ENCODE measurements around the gene OSTF1. TPM values are rescaled to one million over a fixed set of nuclear protein-coding genes. Genes with fewer than 3 reads are reported as not detected.

Gene OSTF1
- total RNA-seq, 4 donors from 2014 or later, result 22.9 to 29.3 (median 26.9) TPM

GRCh38 chr9:75061169-75061568, 27.1 kb upstream of the OSTF1 start:
- no peaks in the 10 kb centered on the region for H3K9me3 ChIP-seq
- H3K27ac ChIP-seq (replicated peaks in 1 of 4), result no peak overlapping the region
- H3K27me3 ChIP-seq, result no peaks in the 10 kb centered on the region
- intact Hi-C loops (cut with DNase I), result no loop called here
- TF ChIP-seq POLR2A (IDR thresholded peaks at IDR 0.05; ENCODE audit: low read depth), result no peak
- TF ChIP-seq, protein P1, sequence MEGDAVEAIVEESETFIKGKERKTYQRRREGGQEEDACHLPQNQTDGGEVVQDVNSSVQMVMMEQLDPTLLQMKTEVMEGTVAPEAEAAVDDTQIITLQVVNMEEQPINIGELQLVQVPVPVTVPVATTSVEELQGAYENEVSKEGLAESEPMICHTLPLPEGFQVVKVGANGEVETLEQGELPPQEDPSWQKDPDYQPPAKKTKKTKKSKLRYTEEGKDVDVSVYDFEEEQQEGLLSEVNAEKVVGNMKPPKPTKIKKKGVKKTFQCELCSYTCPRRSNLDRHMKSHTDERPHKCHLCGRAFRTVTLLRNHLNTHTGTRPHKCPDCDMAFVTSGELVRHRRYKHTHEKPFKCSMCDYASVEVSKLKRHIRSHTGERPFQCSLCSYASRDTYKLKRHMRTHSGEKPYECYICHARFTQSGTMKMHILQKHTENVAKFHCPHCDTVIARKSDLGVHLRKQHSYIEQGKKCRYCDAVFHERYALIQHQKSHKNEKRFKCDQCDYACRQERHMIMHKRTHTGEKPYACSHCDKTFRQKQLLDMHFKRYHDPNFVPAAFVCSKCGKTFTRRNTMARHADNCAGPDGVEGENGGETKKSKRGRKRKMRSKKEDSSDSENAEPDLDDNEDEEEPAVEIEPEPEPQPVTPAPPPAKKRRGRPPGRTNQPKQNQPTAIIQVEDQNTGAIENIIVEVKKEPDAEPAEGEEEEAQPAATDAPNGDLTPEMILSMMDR (IDR thresholded peaks at IDR 0.05), result no peak
- H3K4me1 ChIP-seq, result no peaks in the 10 kb centered on the region
- H3K36me3 ChIP-seq, result peaks cover 0 to 14% (median 7%) of the 10 kb centered on the region in 4 donors
- WGBS, result 94% methylated on average over 2 of the region's 2 CpGs
- no peak for DNase-seq (ENCODE audit: extremely low spot score)
- H3K4me3 ChIP-seq, result no peak overlapping the region

- H3K9me3 ChIP-seq, result no peaks in the 10 kb centered on the region
- no peak for TF ChIP-seq POLR2AphosphoS5 (IDR thresholded peaks at IDR 0.05)
- TF ChIP-seq EP300 (IDR thresholded peaks at IDR 0.05), result no peak
- TF ChIP-seq, protein P1 (IDR thresholded peaks at IDR 0.05), result no peak
- TF ChIP-seq POLR2A (IDR thresholded peaks at IDR 0.05; ENCODE audit: low read depth), result no peak
- no peak overlapping the region for H3K27ac ChIP-seq (replicated peaks in 1 of 4)
- intact Hi-C loops (cut with DNase I), result no loop called here
- no peak for DNase-seq (ENCODE audit: extremely low spot score)
- no peak overlapping the region for H3K4me3 ChIP-seq
- H3K36me3 ChIP-seq, result peaks cover 0 to 26% (median 15%) of the 10 kb centered on the region in 4 donors
- 59% methylated on average over 1 of the region's 1 CpG for WGBS
- no peaks in the 10 kb centered on the region for H3K27me3 ChIP-seq
- no peaks in the 10 kb centered on the region for H3K4me1 ChIP-seq
These were observed 24.6 kb upstream of the OSTF1 start for GRCh38 chr9:75063556-75064305.

DNA sequence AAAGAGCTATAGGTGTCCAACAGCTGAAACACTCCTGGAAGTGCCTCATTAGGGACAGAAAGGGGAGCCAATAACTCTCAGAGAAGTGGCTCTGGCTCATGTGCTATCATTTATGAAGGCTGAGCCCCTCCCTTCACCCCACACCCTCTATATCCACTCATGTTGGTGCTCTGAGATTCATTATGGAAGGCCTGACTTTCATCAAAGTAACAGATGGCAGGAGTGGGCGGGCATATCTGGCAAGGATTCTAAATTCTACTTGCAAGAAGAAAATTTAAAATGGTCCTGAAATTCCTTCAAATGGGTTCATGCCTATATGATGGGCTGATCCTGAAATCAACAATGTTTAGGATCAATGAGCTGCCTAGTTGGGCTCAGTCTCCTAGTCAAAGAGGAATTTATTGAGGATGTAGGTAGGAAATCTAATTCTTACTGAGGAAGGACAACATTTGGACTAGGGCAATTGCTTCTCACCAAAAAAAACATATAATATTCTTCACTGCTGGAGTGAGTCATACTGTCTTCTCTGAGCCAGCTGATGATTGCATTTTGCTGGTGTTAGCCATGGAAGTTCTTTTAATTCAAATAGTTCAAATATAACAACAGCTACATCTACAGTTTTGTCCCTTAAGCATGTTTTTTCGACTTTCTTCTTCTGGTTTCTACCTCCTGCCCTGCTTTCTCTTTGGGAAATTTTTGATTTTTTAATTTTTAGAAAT, 23.8 kb upstream of the OSTF1 start:
- H3K4me1 ChIP-seq, result no peaks in the 10 kb centered on the region
- H3K4me3 ChIP-seq, result no peak overlapping the region
- intact Hi-C loops (cut with DNase I), result no loop called here
- peaks cover 0 to 28% (median 19%) of the 10 kb centered on the region in 4 donors for H3K36me3 ChIP-seq
- TF ChIP-seq EP300 (IDR thresholded peaks at IDR 0.05) (no peak), POLR2AphosphoS5 (IDR thresholded peaks at IDR 0.05) (no peak), POLR2A (IDR thresholded peaks at IDR 0.05; ENCODE audit: low read depth) (no peak)
- TF ChIP-seq, protein P1 (IDR thresholded peaks at IDR 0.05), result no peak
- 46% methylated on average over 2 of the region's 2 CpGs for WGBS
- H3K27ac ChIP-seq (replicated peaks in 1 of 4), result no peak overlapping the region
- DNase-seq (ENCODE audit: extremely low spot score), result no peak
- H3K9me3 ChIP-seq, result no peaks in the 10 kb centered on the region
- no peaks in the 10 kb centered on the region for H3K27me3 ChIP-seq

GRCh38 chr9:75065510-75065909, 22.8 kb upstream of the OSTF1 start:
- no peak for TF ChIP-seq POLR2A (IDR thresholded peaks at IDR 0.05; ENCODE audit: low read depth)
- TF ChIP-seq EP300 (IDR thresholded peaks at IDR 0.05), result no peak
- Histone ChIP-seq H3K4me3 (no peak overlapping the region), H3K9me3 (no peaks in the 10 kb centered on the region), H3K36me3 (peaks cover 0 to 28% (median 19%) of the 10 kb centered on the region in 4 donors), H3K27me3 (no peaks in the 10 kb centered on the region), H3K4me1 (no peaks in the 10 kb centered on the region), H3K27ac (replicated peaks in 1 of 4) (no peak overlapping the region)
- no peak for DNase-seq (ENCODE audit: extremely low spot score)
- intact Hi-C loops (cut with DNase I), result no loop called here
- WGBS, result 72% methylated on average over 2 of the region's 2 CpGs

- Histone ChIP-seq H3K4me3 (no peak overlapping the region), H3K27ac (replicated peaks in 1 of 4) (no peak overlapping the region), H3K36me3 (peaks cover 0 to 24% (median 15%) of the 10 kb centered on the region in 4 donors), H3K4me1 (no peaks in the 10 kb centered on the region), H3K9me3 (no peaks in the 10 kb centered on the region), H3K27me3 (no peaks in the 10 kb centered on the region)
- intact Hi-C loops (cut with DNase I), result no loop called here
- no peak for DNase-seq (ENCODE audit: extremely low spot score)
- WGBS, result 65% methylated on average over 4 of the region's 4 CpGs
- TF ChIP-seq, protein P1 (IDR thresholded peaks at IDR 0.05), result no peak
- TF ChIP-seq POLR2A (IDR thresholded peaks at IDR 0.05; ENCODE audit: low read depth) (no peak), POLR2AphosphoS5 (IDR thresholded peaks at IDR 0.05) (no peak), EP300 (IDR thresholded peaks at IDR 0.05) (no peak)
These were observed 20.4 kb upstream of the OSTF1 start for GRCh38 chr9:75067894-75068293.

Measured in esophagus muscularis mucosa (tissue), 4 donors.